ENCODE data around the gene TMEM271.

The TMEM271 gene

GRCh38 chr4:526189-526909, 49.7 kb downstream of the TMEM271 start:
- TF ChIP-seq ZFP30 (CRISPR knock-in tag; IDR thresholded peaks at IDR 0.05) (no peak), ZNF8 (CRISPR knock-in tag; IDR thresholded peaks at IDR 0.05) (no peak), TCF4 (CRISPR knock-in tag; IDR thresholded peaks at IDR 0.05; ENCODE audit: borderline replicate concordance) (no peak), ARNTL (CRISPR knock-in tag; IDR thresholded peaks at IDR 0.05; ENCODE audit: borderline replicate concordance, low read depth) (no peak), ZNF70 (CRISPR knock-in tag; IDR thresholded peaks at IDR 0.05) (no peak), CSDC2 (CRISPR knock-in tag; IDR thresholded peaks at IDR 0.05) (no peak), ESRRG (CRISPR knock-in tag; IDR thresholded peaks at IDR 0.05) (no peak), PATZ1 (CRISPR knock-in tag; IDR thresholded peaks at IDR 0.05; ENCODE audit: borderline replicate concordance) (no peak), TOX (CRISPR knock-in tag; IDR thresholded peaks at IDR 0.05; ENCODE audit: borderline replicate concordance) (no peak), GLIS3 (CRISPR knock-in tag; IDR thresholded peaks at IDR 0.05) (no peak), ZFP3 (CRISPR knock-in tag; IDR thresholded peaks at IDR 0.05) (no peak), BACH2 (CRISPR knock-in tag; IDR thresholded peaks at IDR 0.05; ENCODE audit: borderline replicate concordance) (no peak), OSR1 (CRISPR knock-in tag; IDR thresholded peaks at IDR 0.05) (no peak), ISL1 (CRISPR knock-in tag; IDR thresholded peaks at IDR 0.05) (no peak), PPARA (CRISPR knock-in tag; IDR thresholded peaks at IDR 0.05; ENCODE audit: borderline replicate concordance) (no peak), POU6F1 (CRISPR knock-in tag; IDR thresholded peaks at IDR 0.05; ENCODE audit: borderline replicate concordance, low read depth) (no peak), CREB5 (CRISPR knock-in tag; IDR thresholded peaks at IDR 0.05; ENCODE audit: low read depth) (no peak), ZNF565 (CRISPR knock-in tag; conservative IDR thresholded peaks at IDR 0.05; ENCODE audit: low read depth) (no peak), RARB (CRISPR knock-in tag; IDR thresholded peaks at IDR 0.05) (no peak)
- no peak for ATAC-seq

GRCh38 chr4:525660-526059, 50.4 kb downstream of the TMEM271 start:
- no peak for TF ChIP-seq ZNF70 (CRISPR knock-in tag; IDR thresholded peaks at IDR 0.05)
- no peak for TF ChIP-seq GLIS3 (CRISPR knock-in tag; IDR thresholded peaks at IDR 0.05)
- no peak for TF ChIP-seq ISL1 (CRISPR knock-in tag; IDR thresholded peaks at IDR 0.05)
- TF ChIP-seq POU6F1 (CRISPR knock-in tag; IDR thresholded peaks at IDR 0.05; ENCODE audit: borderline replicate concordance, low read depth): no peak
- no peak for TF ChIP-seq ZNF8 (CRISPR knock-in tag; IDR thresholded peaks at IDR 0.05)
- TF ChIP-seq CSDC2 (CRISPR knock-in tag; IDR thresholded peaks at IDR 0.05): no peak
- no peak for TF ChIP-seq ZC3H10 (CRISPR knock-in tag; IDR thresholded peaks at IDR 0.05)
- no peak for TF ChIP-seq TCF4 (CRISPR knock-in tag; IDR thresholded peaks at IDR 0.05; ENCODE audit: borderline replicate concordance)
- no peak for TF ChIP-seq OSR1 (CRISPR knock-in tag; IDR thresholded peaks at IDR 0.05)
- no peak for TF ChIP-seq ZFP30 (CRISPR knock-in tag; IDR thresholded peaks at IDR 0.05)
- no peak for TF ChIP-seq ESRRG (CRISPR knock-in tag; IDR thresholded peaks at IDR 0.05)
- no peak for TF ChIP-seq TOX (CRISPR knock-in tag; IDR thresholded peaks at IDR 0.05; ENCODE audit: borderline replicate concordance)
- TF ChIP-seq PATZ1 (CRISPR knock-in tag; IDR thresholded peaks at IDR 0.05; ENCODE audit: borderline replicate concordance): no peak
- no peak for TF ChIP-seq BACH2 (CRISPR knock-in tag; IDR thresholded peaks at IDR 0.05; ENCODE audit: borderline replicate concordance)
- TF ChIP-seq RARB (CRISPR knock-in tag; IDR thresholded peaks at IDR 0.05): no peak
- no peak for ATAC-seq

GRCh38 chr4:524196-524595, 51.9 kb downstream of the TMEM271 start:
- no peak for ATAC-seq
- TF ChIP-seq RARB (CRISPR knock-in tag; IDR thresholded peaks at IDR 0.05) (no peak), ZC3H10 (CRISPR knock-in tag; IDR thresholded peaks at IDR 0.05) (no peak), TSHZ2 (CRISPR knock-in tag; IDR thresholded peaks at IDR 0.05) (no peak), OSR1 (CRISPR knock-in tag; IDR thresholded peaks at IDR 0.05) (no peak), CREB5 (CRISPR knock-in tag; IDR thresholded peaks at IDR 0.05; ENCODE audit: low read depth) (no peak), ESRRG (CRISPR knock-in tag; IDR thresholded peaks at IDR 0.05) (no peak), ZFP3 (CRISPR knock-in tag; IDR thresholded peaks at IDR 0.05) (no peak)

Data from SK-N-SH treated with all-trans-retinoic acid at 6 μM for 48 hours (cell line).